SK-N-MC (cell line): ENCODE results near the gene CCDC158.

ENCODE experiments used
- FOXP2 ChIP-seq: optimal IDR thresholded peaks from 2 replicates; pipeline ENCODE3; 2011; ENCODE audit warnings: mild to moderate bottlenecking, moderate library complexity; ENCODE audit not compliant: insufficient read depth; ENCODE audit errors: extremely low read length, control extremely low read depth
- POLR2AphosphoS5 ChIP-seq: IDR thresholded peaks from 2 replicates; pipeline ENCODE4 v1.6.1; 2012; ENCODE audit warnings: mild to moderate bottlenecking, low read depth, low read length, borderline replicate concordance

DNA sequence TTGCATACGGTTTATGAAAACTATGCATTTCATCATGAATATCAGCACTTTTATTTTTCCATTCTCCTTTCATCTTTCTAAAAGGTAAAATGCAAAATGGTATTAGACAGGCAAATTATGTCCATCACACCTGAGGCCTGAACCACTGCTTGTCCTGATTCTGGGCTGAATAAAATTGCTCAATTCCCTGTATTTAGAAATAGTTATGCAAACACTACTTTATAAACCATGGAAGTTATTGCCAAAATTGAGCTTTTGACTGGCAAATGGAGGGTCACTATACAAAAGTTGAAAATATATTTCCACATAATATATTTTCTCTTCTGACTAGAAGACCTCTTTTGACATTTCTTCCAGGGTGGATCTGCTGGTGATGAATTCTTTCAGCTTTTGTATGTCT, 148.4 kb downstream of the CCDC158 start:
- TF ChIP-seq POLR2AphosphoS5, result no peak
- TF ChIP-seq FOXP2, result no peak
